ENCODE data around the gene GOLGA6L10.
"Not testable (repeated sequence)": the region's sequence is repeated elsewhere in the genome, so short reads cannot be mapped to it uniquely, and the experiment has no call there.

DNA sequence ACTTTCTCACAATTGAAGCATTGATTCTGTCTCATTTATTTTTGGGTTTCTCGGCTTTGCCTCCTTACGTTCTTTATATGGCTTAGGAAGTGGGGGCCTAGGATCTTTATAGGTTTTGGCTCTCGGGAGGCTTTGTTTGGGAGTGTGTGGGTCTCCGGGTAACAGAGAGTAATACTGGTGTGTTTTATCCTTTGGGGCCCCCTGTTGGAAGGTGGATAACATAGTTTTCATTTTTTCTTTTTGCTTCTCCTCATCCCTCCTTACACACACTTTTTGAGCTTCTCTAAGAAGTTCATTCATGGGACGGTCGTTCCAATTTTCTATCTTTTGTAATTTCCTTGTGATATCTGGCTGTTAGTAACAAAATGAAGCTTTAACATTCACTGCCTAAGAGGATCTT, 30.3 kb upstream of the GOLGA6L10 start:
- TF ChIP-seq, protein P1, sequence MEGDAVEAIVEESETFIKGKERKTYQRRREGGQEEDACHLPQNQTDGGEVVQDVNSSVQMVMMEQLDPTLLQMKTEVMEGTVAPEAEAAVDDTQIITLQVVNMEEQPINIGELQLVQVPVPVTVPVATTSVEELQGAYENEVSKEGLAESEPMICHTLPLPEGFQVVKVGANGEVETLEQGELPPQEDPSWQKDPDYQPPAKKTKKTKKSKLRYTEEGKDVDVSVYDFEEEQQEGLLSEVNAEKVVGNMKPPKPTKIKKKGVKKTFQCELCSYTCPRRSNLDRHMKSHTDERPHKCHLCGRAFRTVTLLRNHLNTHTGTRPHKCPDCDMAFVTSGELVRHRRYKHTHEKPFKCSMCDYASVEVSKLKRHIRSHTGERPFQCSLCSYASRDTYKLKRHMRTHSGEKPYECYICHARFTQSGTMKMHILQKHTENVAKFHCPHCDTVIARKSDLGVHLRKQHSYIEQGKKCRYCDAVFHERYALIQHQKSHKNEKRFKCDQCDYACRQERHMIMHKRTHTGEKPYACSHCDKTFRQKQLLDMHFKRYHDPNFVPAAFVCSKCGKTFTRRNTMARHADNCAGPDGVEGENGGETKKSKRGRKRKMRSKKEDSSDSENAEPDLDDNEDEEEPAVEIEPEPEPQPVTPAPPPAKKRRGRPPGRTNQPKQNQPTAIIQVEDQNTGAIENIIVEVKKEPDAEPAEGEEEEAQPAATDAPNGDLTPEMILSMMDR (IDR thresholded peaks at IDR 0.05; ENCODE audit: insufficient read depth, low read length, poor library complexity, severe bottlenecking): not testable (repeated sequence)
- TF ChIP-seq EZH2phosphoT487 (conservative IDR thresholded peaks at IDR 0.05; ENCODE audit: low read length): not testable (repeated sequence)
